ENCODE measurements around the gene KRTAP10-1. TPM values are rescaled to one million over a fixed set of nuclear protein-coding genes. Genes with fewer than 3 reads are reported as not detected.

Gene KRTAP10-1
- total and polyA plus RNA-seq, 2 of the 13 experiments (the other 11 are each of a cell fraction or from before 2014, with no cell fraction given) = not detected

DNA sequence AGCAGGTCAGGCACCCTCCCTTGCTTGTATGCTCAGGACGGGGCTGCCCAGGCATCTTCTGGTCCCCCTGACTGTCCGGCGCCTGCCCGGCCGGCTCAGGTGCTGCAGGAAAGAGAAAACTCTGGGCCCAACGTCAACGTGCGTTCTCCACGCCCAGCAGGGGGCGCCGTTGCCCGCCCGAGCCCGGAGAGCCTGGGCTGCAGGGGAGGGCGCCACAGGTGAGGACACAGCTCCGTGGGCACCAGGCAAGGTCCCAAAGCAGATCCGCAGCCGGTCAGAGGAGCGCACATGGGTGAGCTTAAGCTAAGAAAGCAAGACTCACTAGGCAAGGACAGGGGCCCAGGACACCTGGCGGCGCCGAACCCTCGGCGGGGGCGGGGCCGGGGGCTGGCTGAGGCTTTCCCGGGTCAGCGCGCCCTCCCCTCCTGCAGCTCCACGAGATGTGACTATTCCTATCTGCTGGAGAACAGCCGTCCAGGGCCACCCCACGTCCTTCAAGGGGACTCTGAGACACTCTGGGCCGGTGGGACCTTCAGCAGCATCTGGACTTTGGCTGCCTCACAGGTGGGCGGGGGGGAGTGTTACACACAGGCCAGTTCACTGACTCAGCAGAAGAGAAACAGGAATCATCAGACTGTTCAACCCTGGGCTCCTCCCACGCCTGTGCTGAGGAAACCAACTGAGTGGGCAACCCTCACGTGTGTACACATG is 29.3 kb downstream of the KRTAP10-1 start (continued):
- no peak for TF ChIP-seq GTF2F1 (IDR thresholded peaks at IDR 0.05; ENCODE audit: low read length)
- no peak for TF ChIP-seq TSC22D2 (CRISPR knock-in tag; IDR thresholded peaks at IDR 0.05; ENCODE audit: borderline replicate concordance)
- TF ChIP-seq HMG20B (CRISPR knock-in tag; conservative IDR thresholded peaks at IDR 0.05) = no peak
- TF ChIP-seq ZNF546 (CRISPR knock-in tag; conservative IDR thresholded peaks at IDR 0.05) = no peak
- no peak for TF ChIP-seq SUZ12 (IDR thresholded peaks at IDR 0.05; ENCODE audit: low read depth, low read length)
- TF ChIP-seq NFE2L1 (CRISPR knock-in tag; IDR thresholded peaks at IDR 0.05; ENCODE audit: borderline replicate concordance) = no peak
- peak; percentile 60; the same call in 1 of the 2 replicates for TF ChIP-seq ZNF543 (CRISPR knock-in tag; IDR thresholded peaks at IDR 0.05)
- TF ChIP-seq, protein P1, sequence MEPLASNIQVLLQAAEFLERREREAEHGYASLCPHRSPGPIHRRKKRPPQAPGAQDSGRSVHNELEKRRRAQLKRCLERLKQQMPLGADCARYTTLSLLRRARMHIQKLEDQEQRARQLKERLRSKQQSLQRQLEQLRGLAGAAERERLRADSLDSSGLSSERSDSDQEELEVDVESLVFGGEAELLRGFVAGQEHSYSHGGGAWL (CRISPR knock-in tag; IDR thresholded peaks at IDR 0.05) = no peak
- no peak for TF ChIP-seq NONO (IDR thresholded peaks at IDR 0.05)
- TF ChIP-seq NONO (CRISPR knock-in tag; conservative IDR thresholded peaks at IDR 0.05) = peak; percentile 78
- TF ChIP-seq, protein P2, sequence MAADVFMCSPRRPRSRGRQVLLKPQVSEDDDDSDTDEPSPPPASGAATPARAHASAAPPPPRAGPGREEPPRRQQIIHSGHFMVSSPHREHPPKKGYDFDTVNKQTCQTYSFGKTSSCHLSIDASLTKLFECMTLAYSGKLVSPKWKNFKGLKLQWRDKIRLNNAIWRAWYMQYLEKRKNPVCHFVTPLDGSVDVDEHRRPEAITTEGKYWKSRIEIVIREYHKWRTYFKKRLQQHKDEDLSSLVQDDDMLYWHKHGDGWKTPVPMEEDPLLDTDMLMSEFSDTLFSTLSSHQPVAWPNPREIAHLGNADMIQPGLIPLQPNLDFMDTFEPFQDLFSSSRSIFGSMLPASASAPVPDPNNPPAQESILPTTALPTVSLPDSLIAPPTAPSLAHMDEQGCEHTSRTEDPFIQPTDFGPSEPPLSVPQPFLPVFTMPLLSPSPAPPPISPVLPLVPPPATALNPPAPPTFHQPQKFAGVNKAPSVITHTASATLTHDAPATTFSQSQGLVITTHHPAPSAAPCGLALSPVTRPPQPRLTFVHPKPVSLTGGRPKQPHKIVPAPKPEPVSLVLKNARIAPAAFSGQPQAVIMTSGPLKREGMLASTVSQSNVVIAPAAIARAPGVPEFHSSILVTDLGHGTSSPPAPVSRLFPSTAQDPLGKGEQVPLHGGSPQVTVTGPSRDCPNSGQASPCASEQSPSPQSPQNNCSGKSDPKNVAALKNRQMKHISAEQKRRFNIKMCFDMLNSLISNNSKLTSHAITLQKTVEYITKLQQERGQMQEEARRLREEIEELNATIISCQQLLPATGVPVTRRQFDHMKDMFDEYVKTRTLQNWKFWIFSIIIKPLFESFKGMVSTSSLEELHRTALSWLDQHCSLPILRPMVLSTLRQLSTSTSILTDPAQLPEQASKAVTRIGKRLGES (CRISPR knock-in tag; IDR thresholded peaks at IDR 0.05; ENCODE audit: borderline replicate concordance) = no peak
- no peak for TF ChIP-seq ZNF260 (CRISPR knock-in tag; IDR thresholded peaks at IDR 0.05; ENCODE audit: borderline replicate concordance, low read depth)
- TF ChIP-seq RFX3 (CRISPR knock-in tag; IDR thresholded peaks at IDR 0.05) = no peak
- no peak for TF ChIP-seq ZNF570 (CRISPR knock-in tag; IDR thresholded peaks at IDR 0.05; ENCODE audit: borderline replicate concordance)
- TF ChIP-seq, protein P3, sequence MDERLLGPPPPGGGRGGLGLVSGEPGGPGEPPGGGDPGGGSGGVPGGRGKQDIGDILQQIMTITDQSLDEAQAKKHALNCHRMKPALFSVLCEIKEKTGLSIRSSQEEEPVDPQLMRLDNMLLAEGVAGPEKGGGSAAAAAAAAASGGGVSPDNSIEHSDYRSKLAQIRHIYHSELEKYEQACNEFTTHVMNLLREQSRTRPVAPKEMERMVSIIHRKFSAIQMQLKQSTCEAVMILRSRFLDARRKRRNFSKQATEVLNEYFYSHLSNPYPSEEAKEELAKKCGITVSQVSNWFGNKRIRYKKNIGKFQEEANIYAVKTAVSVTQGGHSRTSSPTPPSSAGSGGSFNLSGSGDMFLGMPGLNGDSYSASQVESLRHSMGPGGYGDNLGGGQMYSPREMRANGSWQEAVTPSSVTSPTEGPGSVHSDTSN (CRISPR knock-in tag; IDR thresholded peaks at IDR 0.05) = no peak
- TF ChIP-seq, protein P4, sequence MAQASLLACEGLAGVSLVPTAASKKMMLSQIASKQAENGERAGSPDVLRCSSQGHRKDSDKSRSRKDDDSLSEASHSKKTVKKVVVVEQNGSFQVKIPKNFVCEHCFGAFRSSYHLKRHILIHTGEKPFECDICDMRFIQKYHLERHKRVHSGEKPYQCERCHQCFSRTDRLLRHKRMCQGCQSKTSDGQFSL (CRISPR knock-in tag; IDR thresholded peaks at IDR 0.05) = peak; percentile 74; the same call in 1 of the 2 replicates
- TF ChIP-seq, protein P5, sequence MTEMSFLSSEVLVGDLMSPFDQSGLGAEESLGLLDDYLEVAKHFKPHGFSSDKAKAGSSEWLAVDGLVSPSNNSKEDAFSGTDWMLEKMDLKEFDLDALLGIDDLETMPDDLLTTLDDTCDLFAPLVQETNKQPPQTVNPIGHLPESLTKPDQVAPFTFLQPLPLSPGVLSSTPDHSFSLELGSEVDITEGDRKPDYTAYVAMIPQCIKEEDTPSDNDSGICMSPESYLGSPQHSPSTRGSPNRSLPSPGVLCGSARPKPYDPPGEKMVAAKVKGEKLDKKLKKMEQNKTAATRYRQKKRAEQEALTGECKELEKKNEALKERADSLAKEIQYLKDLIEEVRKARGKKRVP (CRISPR knock-in tag; IDR thresholded peaks at IDR 0.05) = no peak
- peak; percentile 61; the same call in 1 of the 2 replicates for TF ChIP-seq MTA1 (CRISPR knock-in tag; IDR thresholded peaks at IDR 0.05; ENCODE audit: borderline replicate concordance)
- no peak for TF ChIP-seq ZIK1 (CRISPR knock-in tag; IDR thresholded peaks at IDR 0.05; ENCODE audit: borderline replicate concordance, low read depth)
- no peak for TF ChIP-seq ARNTL (CRISPR knock-in tag; IDR thresholded peaks at IDR 0.05)
- TF ChIP-seq ZNF446 (CRISPR knock-in tag; IDR thresholded peaks at IDR 0.05) = 0 out of 2 replicates have a peak, but pooled peaks have one; percentile 80
- TF ChIP-seq YY1 (IDR thresholded peaks at IDR 0.05; ENCODE audit: insufficient read depth, insufficient replicate concordance, low read depth, low read length) = no peak
- no peak for TF ChIP-seq TGIF2 (CRISPR knock-in tag; IDR thresholded peaks at IDR 0.05)
- no peak for TF ChIP-seq NCOA2 (CRISPR knock-in tag; IDR thresholded peaks at IDR 0.05)
- TF ChIP-seq YEATS4 (CRISPR knock-in tag; IDR thresholded peaks at IDR 0.05; ENCODE audit: borderline replicate concordance) = no peak
- no peak for TF ChIP-seq ZNF773 (CRISPR knock-in tag; IDR thresholded peaks at IDR 0.05; ENCODE audit: borderline replicate concordance)

Data from HepG2 (cell line).